AG04449 (cell line): ENCODE results near the gene OXSR1.
"Not testable (repeated sequence)": the region's sequence is repeated elsewhere in the genome, so short reads cannot be mapped to it uniquely, and the experiment has no call there.

Experiments used
- CTCF ChIA-PET: fragments of 350-600 bp; formaldehyde crosslinking; extraction: SDS; loops from one replicate; lab custom pipeline; 2021; ENCODE audit warnings: antibody characterized with exemption; lab: Yijun Ruan, JAX
- POLR2A ChIA-PET: fragments of 400-600, 350-600 bp; formaldehyde crosslinking; extraction: SDS; loops from one replicate; lab custom pipeline; 2020; ENCODE audit warnings: antibody characterized with exemption, inconsistent platforms; lab: Yijun Ruan, JAX
- DNase-seq: peaks from one replicate; pipeline ENCODE4 v3.0.0-alpha.2; 2010; ENCODE audit warnings: low read depth, low spot score
- H3K4me3 ChIP-seq: 2 replicates; pipeline ENCODE4 v1.5.1; 2011; ENCODE audit warnings: low read depth, mild to moderate bottlenecking, control low read depth, low read length
- TF ChIP-seq, protein P1 (sequence below): IDR thresholded peaks from one replicate; pipeline ENCODE4 v1.5.1; 2011; ENCODE audit warnings: mild to moderate bottlenecking, moderate library complexity, low read length, control low read depth, inconsistent platforms; ENCODE audit not compliant: insufficient read depth; ENCODE audit errors: missing control alignments

Gene OXSR1

GRCh38 chr3:38283810-38284755 is 118.7 kb downstream of the OXSR1 start:
- TF ChIP-seq, protein P1, sequence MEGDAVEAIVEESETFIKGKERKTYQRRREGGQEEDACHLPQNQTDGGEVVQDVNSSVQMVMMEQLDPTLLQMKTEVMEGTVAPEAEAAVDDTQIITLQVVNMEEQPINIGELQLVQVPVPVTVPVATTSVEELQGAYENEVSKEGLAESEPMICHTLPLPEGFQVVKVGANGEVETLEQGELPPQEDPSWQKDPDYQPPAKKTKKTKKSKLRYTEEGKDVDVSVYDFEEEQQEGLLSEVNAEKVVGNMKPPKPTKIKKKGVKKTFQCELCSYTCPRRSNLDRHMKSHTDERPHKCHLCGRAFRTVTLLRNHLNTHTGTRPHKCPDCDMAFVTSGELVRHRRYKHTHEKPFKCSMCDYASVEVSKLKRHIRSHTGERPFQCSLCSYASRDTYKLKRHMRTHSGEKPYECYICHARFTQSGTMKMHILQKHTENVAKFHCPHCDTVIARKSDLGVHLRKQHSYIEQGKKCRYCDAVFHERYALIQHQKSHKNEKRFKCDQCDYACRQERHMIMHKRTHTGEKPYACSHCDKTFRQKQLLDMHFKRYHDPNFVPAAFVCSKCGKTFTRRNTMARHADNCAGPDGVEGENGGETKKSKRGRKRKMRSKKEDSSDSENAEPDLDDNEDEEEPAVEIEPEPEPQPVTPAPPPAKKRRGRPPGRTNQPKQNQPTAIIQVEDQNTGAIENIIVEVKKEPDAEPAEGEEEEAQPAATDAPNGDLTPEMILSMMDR, result no peak
- ChIA-PET CTCF (no interaction called here), POLR2A (no interaction called here)
- no peak overlapping the region for H3K4me3 ChIP-seq
- DNase-seq, result peak; percentile 24

DNA sequence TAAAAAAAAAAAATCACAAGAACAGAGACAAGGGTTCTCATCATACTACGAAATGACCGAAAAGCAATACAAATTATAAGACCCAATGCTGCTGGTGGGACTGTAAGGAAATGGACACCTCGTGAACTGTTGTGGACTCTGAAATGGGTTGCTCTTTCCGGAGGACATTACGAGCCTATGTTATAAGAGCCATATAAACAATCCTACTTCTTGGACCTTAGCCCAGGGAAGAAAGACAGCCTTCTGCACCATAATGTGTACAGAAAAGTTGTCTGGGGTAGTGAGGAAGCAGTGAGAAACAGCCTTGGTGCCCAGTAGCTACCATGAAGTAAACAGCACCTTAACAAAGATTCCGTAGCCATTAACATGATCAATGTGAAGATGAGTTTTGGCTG is 119.4 kb downstream of the OXSR1 start:
- TF ChIP-seq, protein P1, result no peak
- no peak overlapping the region for H3K4me3 ChIP-seq
- ChIA-PET CTCF (no interaction called here), POLR2A (no interaction called here)
- no peak for DNase-seq

DNA sequence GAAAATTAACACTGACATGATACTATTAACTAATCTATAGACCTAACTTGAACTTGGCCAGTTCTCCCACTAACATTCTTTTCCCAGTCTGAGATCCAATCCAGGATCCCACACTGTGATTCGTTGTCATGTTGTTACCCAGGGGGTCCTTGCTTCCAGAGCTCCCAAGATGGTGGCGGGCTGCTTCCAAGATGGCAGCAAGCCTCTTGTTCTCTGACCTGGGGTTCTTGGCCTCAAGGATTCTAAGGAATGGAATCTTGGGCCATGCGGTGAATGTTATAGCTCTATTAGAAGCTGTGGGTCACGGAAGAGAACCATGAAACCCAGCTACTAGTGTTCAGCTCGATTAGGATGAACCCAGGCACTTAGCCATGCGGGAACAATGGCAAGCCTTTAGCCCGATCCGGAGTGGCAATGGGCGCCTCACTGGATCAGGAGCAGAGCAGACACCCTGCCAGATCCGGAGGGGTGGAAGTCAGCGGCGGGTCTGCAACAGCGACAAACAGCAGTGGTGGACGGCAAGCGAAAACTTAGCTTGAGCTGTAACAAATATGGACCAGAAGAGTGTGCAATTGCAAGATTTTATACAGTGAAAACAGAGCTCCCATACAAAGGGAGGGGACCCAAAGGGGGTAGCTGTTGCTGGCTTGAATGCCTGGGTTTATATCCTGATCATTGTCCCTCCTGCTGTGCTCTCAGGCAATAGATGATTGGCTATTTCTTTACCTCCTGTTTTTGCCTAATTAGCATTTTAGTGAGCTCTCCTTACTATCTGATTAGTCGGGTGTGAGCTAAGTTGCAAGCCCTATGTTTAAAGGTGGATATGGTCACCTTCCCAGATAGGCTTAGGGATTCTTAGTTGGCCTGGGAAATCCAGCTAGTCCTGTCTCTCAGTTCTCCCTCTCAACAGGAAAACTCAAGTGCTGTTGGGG is 124.2 kb downstream of the OXSR1 start:
- DNase-seq, CTCF ChIA-PET, H3K4me3 ChIP-seq, POLR2A ChIA-PET: not testable (repeated sequence)

DNA sequence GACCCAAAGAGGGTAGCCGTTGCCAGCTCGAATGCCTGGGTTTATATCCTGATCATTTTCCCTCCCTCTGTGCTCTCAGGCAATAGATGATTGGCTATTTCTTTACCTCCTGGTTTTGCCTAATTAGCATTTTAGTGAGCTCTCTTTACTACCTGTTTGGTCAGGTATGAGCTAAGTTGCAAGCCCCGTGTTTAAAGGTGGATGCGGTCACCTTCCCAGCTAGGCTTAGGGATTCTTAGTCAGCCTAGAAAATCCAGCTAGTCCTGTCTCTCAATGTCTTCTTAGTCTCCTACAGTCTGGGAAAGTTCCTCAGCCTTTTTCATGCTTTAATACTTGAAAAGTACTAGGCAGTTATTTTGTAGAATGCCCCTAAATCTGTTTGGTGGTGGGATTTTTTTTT is 131.7 kb downstream of the OXSR1 start:
- DNase-seq, POLR2A ChIA-PET: not testable (repeated sequence)
- CTCF ChIA-PET, result interaction anchor here (1.2 to 3.9 kb wide), 4 partner anchors 8 to 179 kb away, joined by 3 to 29 read pairs (median 8); partner anchors contain the start of gene XYLB

GRCh38 chr3:38297537-38297936 is 132.2 kb downstream of the OXSR1 start:
- H3K4me3 ChIP-seq, result no peak overlapping the region
- ChIA-PET CTCF (interaction anchor here (0.9 to 3.9 kb wide), 14 partner anchors 8 to 184 kb away, joined by 3 to 29 read pairs (median 5); partner anchors contain the start of genes ACAA1 and XYLB), POLR2A (no interaction called here)
- TF ChIP-seq, protein P1, result no peak
- no peak for DNase-seq

More for the DNA sequence above, 131.7 kb downstream of the OXSR1 start:
- H3K4me3 ChIP-seq, result not testable (repeated sequence)

DNA sequence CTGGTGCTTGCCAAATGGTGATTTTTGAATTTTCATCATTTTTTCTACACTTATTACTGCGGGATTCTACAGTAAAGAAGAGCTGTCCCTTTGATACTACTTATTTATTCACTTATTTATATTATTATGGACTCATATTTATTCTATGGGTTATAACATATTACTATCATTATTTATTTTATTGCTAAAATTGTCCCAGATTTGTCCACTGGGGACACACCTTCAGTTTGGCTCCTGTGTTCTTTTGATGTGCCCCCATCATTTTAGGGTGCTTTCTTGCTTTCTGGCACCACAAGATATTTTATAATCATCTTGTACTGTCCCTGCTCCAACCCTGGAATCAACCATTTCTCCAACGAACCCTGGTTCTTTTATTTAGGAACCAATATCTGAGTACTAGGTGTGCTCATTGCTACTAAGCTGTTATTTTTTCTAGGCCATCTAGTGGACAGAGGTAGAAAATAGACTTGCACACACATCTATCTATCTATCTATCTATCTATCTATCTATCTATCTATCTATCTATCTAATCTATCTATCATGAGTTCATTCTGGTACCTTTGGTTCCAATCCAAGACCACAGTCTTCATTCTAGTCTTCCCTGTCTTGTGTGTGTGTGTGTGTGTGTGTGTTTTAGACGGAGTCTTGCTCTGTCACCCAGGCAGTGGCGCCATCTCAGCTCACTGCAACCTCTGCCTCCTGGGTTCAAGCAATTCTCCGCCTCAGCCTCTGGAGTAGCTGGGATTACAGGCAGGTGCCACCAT is 132.8 kb downstream of the OXSR1 start:
- ChIA-PET CTCF (interaction anchor here (0.9 to 3.9 kb wide), 17 partner anchors 7 to 325 kb away, joined by 3 to 29 read pairs (median 4); partner anchors contain the start of genes ACAA1 and XYLB), POLR2A (no interaction called here)
- TF ChIP-seq, protein P1, result peak; percentile 20
- no peak for DNase-seq
- H3K4me3 ChIP-seq, result no peak overlapping the region
